ENCODE data around the gene PTPA. TPM values are rescaled to one million over a fixed set of nuclear protein-coding genes. Genes with fewer than 3 reads are reported as not detected.
"Not testable (repeated sequence)": the region's sequence is repeated elsewhere in the genome, so short reads cannot be mapped to it uniquely, and the experiment has no call there.

The PTPA gene
- polyA plus RNA-seq, 4 donors, result 50.8 to 113 (median 60.8) TPM

DNA sequence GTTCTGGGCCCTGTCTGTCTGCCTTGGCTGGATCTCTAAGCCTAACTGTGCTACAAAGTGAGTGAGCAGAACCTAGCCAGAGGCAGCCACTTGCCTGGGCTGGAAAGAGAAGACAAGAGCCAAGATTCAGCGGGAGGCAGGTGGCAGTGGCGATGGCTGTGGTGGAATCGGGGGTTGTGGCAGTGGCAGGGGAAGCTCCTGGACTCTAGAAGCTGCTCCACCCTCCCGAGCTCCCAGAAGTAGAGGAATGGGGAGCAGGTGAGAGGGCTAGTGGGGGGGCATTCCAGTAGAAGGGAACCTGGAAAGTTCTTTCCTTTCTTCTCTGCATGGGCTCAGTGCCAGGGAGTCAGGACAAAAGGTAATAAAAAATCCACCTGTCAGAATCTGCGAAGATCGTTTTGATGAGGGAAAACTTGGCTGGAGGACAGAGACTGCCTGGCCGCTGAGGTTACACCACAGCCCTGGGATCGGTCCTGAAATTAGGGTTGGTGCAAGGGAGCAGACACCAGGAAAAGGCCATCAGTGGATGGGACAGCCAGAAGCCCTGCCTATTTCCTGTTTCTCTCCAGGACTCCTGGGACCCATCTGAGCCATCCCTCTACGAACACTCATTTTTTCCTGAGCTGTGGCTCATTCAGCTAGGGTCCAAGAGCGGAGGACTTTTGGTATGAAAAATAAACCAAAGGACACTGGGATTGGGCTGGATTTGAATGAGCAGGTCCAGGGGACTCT is 2.2 kb upstream of the PTPA start:
- Histone ChIP-seq H3K4me3 (ENCODE audit: low read depth in 1 of 3, low read length in 3 of 3) (peak overlapping the region in 2 of 3 donors; percentile 5 to 76), H3K4me1 (ENCODE audit: control insufficient read depth in 3 of 3, insufficient read depth in 2 of 3, low read depth in 1 of 3, low read length in 2 of 3) (peaks cover 0 to 24% (median 0%) of the 10 kb centered on the region in 3 donors), H3K27me3 (ENCODE audit: control insufficient read depth in 3 of 3, insufficient read depth in 3 of 3, low read length in 3 of 3) (no peaks in the 10 kb centered on the region), H3K27ac (ENCODE audit: low read depth in 1 of 3, low read length in 2 of 3) (no peak overlapping the region), H3K9me3 (ENCODE audit: control insufficient read depth in 2 of 2, insufficient read depth in 1 of 2, low read depth in 1 of 2, low read length in 1 of 2) (no peaks in the 10 kb centered on the region), H3K36me3 (ENCODE audit: control insufficient read depth in 3 of 3, insufficient read depth in 2 of 3, low read depth in 1 of 3, low read length in 3 of 3) (peaks cover 0 to 41% (median 0%) of the 10 kb centered on the region in 3 donors)
- 19 to 65% (median 31%) methylated on average over 10 of the region's 10 CpGs for WGBS, 3 donors
- FAIRE-seq (no peak), DNase-seq (peak in 1 of 2 donors; percentile 62)

DNA sequence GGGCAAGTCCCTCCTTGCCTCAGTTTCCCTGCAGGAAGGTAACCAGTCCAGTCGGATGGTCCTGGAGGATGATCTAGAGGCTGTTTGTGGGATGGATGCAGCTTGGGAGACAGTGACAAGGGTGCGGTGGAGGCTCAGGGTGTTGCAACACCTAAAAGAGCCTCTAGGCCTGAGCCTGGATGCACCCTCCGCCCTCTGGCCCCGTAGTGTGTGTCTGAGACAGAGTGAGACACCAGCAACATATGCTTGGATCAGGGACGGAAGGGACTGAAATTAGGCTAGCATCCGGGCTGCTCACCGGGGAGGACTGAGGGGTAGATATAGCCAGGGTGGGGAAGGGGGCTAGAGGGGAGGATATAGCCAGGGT is 1.7 kb upstream of the PTPA start:
- WGBS, 3 donors, result 16 to 61% (median 33%) methylated on average over 7 of the region's 7 CpGs
- Histone ChIP-seq H3K4me3 (ENCODE audit: low read depth in 1 of 3, low read length in 3 of 3) (peak overlapping the region in 2 of 3 donors; percentile 5 to 76), H3K27me3 (ENCODE audit: control insufficient read depth in 3 of 3, insufficient read depth in 3 of 3, low read length in 3 of 3) (no peaks in the 10 kb centered on the region), H3K4me1 (ENCODE audit: control insufficient read depth in 3 of 3, insufficient read depth in 2 of 3, low read depth in 1 of 3, low read length in 2 of 3) (peaks cover 0 to 24% (median 2%) of the 10 kb centered on the region in 3 donors), H3K9me3 (ENCODE audit: control insufficient read depth in 2 of 2, insufficient read depth in 1 of 2, low read depth in 1 of 2, low read length in 1 of 2) (no peaks in the 10 kb centered on the region), H3K27ac (ENCODE audit: low read depth in 1 of 3, low read length in 2 of 3) (no peak overlapping the region), H3K36me3 (ENCODE audit: control insufficient read depth in 3 of 3, insufficient read depth in 2 of 3, low read depth in 1 of 3, low read length in 3 of 3) (peaks cover 0 to 39% (median 0%) of the 10 kb centered on the region in 3 donors)
- FAIRE-seq (no peak), DNase-seq (peak in 1 of 2 donors; percentile 46)

DNA sequence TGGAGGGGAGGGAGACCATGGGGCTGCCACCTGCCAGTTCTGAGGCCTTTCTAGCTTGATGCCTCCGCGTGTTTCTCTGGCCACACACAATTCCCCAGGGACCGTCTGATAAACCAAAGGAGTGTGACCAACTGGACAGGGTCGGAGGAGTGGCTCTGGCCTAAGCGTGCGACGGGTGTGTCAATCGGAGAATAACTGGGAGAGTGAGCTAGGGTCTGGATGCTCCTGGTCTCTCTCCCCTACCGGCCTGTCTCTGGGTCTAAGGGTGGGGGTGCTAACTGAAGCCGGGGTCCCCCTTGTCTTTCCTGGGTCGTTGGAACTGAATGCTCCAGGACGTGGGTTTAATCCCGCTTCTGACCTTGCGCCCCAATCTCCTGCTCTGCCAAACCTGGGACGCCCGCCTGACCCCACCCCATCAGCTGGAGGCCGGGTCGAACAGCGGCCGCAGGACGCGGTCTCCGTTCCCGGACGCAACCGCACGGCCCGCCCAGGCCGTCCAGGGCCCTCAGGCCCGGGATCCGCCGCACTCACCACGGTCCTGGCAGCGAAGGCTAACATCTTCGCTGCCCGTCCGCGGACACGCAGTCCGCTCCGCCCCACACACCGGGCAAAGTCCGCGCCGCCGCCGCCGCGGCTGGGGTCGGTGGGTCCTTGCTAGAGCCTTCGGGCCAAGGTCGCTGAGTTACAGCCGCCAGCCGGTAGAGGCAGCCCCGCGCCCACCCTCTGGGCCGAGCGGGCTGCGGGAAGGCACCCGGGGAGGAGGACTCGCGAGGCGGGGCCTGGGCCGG is 1.1 kb upstream of the PTPA start:
- no peaks in the 10 kb centered on the region for H3K27me3 ChIP-seq (ENCODE audit: control insufficient read depth in 3 of 3, insufficient read depth in 3 of 3, low read length in 3 of 3)
- 2 to 6% (median 3%) methylated on average over 56 to 64 of the region's 64 CpGs for WGBS, 3 donors
- H3K27ac ChIP-seq (ENCODE audit: low read depth in 1 of 3, low read length in 2 of 3), result peak overlapping the region; percentile 58 to 93 (median 71)
- H3K36me3 ChIP-seq (ENCODE audit: control insufficient read depth in 3 of 3, insufficient read depth in 2 of 3, low read depth in 1 of 3, low read length in 3 of 3), result peaks cover 0 to 39% (median 0%) of the 10 kb centered on the region in 3 donors
- no peaks in the 10 kb centered on the region for H3K9me3 ChIP-seq (ENCODE audit: control insufficient read depth in 2 of 2, insufficient read depth in 1 of 2, low read depth in 1 of 2, low read length in 1 of 2)
- H3K4me3 ChIP-seq (ENCODE audit: low read depth in 1 of 3, low read length in 3 of 3), result peak overlapping the region; percentile 67 to 76 (median 73)
- peaks cover 0 to 26% (median 2%) of the 10 kb centered on the region in 3 donors for H3K4me1 ChIP-seq (ENCODE audit: control insufficient read depth in 3 of 3, insufficient read depth in 2 of 3, low read depth in 1 of 3, low read length in 2 of 3)
- FAIRE-seq (no peak), DNase-seq (peak in 1 of 2 donors; percentile 33)

DNA sequence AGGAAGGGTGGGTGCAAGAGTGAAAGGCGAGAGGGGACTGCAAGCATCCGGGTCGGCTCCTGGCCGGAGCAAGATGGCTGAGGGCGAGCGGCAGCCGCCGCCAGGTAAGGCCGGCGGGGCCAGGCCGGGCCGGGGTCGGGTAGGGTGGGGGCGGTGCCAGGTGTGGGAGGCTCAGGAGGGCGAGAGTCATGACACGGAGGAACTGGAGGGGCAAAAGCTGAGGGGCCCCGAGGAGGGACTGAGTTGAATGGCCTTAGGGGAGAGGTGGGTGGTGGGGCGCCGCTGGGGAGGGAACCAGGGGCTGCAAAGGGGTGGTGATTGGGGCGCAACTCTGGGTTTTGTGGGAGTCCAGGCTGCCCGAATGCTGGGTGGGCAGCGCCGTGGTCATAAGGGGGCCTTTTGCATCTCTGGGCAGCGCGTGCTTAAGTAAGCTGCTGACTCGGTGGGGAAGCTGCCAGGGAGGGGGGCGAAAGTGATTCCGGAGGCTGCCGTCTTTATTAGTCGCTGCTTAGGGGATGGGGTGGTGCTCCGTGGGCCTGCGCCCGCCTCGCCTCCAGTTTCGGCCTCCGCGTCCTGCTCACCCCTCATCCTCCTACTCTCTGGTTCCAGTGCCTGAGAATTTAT is 425 bp downstream of the PTPA start:
- Histone ChIP-seq H3K27ac (ENCODE audit: low read depth in 1 of 3, low read length in 2 of 3) (peak overlapping the region; percentile 73 to 100 (median 98)), H3K27me3 (ENCODE audit: control insufficient read depth in 3 of 3, insufficient read depth in 3 of 3, low read length in 3 of 3) (no peaks in the 10 kb centered on the region), H3K36me3 (ENCODE audit: control insufficient read depth in 3 of 3, insufficient read depth in 2 of 3, low read depth in 1 of 3, low read length in 3 of 3) (peaks cover 0 to 25% (median 0%) of the 10 kb centered on the region in 3 donors), H3K4me1 (ENCODE audit: control insufficient read depth in 3 of 3, insufficient read depth in 2 of 3, low read depth in 1 of 3, low read length in 2 of 3) (peaks cover 0 to 25% (median 2%) of the 10 kb centered on the region in 3 donors), H3K4me3 (ENCODE audit: low read depth in 1 of 3, low read length in 3 of 3) (peak overlapping the region; percentile 84 to 95 (median 88)), H3K9me3 (ENCODE audit: control insufficient read depth in 2 of 2, insufficient read depth in 1 of 2, low read depth in 1 of 2, low read length in 1 of 2) (no peaks in the 10 kb centered on the region)
- 0 to 1% (median 1%) methylated on average over 32 to 37 of the region's 37 CpGs for WGBS, 3 donors
- DNase-seq (peak; percentile 26 to 62), FAIRE-seq (no peak)

DNA sequence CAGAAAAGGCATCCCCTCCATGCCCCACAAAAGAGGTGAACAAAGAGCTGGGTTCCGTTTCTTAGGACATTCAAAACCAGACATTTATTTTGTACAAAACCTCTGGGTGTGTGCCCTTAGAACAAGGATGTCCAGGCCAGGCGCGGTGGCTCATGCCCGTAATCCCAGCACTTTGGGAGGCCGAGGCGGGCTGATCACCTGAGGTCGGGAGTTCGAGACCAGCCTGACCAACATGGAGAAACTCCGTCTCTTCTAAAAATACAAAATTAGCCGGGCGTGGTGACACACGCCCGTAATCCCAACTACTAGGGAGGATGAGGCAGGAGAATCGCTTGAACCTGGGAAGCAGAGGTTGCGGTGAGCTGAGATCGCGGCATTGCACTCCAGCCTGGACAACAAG is 1.3 kb downstream of the PTPA start:
- H3K4me1 ChIP-seq (ENCODE audit: control insufficient read depth in 3 of 3, insufficient read depth in 2 of 3, low read depth in 1 of 3, low read length in 2 of 3), result peaks cover 0 to 22% (median 2%) of the 10 kb centered on the region in 3 donors
- WGBS, 3 donors, result 90 to 93% (median 91%) methylated on average over 17 of the region's 17 CpGs
- DNase-seq; H3K9me3 ChIP-seq (ENCODE audit: control insufficient read depth in 2 of 2, insufficient read depth in 1 of 2, low read depth in 1 of 2, low read length in 1 of 2); H3K27me3 ChIP-seq (ENCODE audit: control insufficient read depth in 3 of 3, insufficient read depth in 3 of 3, low read length in 3 of 3); H3K27ac ChIP-seq (ENCODE audit: low read depth in 1 of 3, low read length in 2 of 3); FAIRE-seq: not testable (repeated sequence)
- peak overlapping the region in 1 of 3 donors; percentile 95 for H3K4me3 ChIP-seq (ENCODE audit: low read depth in 1 of 3, low read length in 3 of 3)
- H3K36me3 ChIP-seq (ENCODE audit: control insufficient read depth in 3 of 3, insufficient read depth in 2 of 3, low read depth in 1 of 3, low read length in 3 of 3), result peaks cover 0 to 17% (median 0%) of the 10 kb centered on the region in 3 donors

DNA sequence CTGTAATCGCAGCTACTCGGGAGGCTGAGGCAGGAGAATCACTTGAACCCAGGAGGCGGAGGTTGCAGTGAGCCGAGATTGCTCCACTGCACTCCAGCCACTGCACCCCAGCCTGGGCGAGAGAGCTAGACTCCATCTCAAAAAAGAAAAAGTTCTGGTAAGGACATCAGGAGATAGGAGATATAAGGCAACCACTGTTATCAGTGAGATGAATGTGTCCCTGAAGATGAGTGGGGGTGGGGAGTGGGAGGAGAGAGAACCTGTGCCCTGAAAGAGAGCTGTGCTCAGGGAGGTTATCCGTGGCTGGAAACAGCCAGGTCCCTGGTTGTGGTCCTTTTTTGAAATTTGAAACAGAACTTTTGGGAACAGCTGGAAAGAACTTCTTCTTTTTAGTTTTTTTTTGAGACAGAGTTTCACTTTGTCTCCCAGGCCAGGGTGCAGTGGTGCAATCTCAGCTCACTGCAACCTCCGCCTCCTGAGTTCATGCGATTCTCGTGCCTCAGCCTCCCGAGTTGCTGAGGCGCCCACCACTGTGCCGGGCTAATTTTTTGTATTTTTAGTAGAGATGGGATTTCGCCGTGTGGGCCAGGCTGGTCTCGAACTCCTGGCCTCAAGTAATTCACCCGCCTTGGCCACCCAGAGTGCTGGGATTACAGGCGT is 2.6 kb downstream of the PTPA start:
- WGBS, 3 donors, result 82 to 89% (median 88%) methylated on average over 17 of the region's 17 CpGs
- Histone ChIP-seq H3K9me3 (ENCODE audit: control insufficient read depth in 2 of 2, insufficient read depth in 1 of 2, low read depth in 1 of 2, low read length in 1 of 2) (no peaks in the 10 kb centered on the region), H3K36me3 (ENCODE audit: control insufficient read depth in 3 of 3, insufficient read depth in 2 of 3, low read depth in 1 of 3, low read length in 3 of 3) (peaks cover 0 to 5% (median 0%) of the 10 kb centered on the region in 3 donors), H3K4me3 (ENCODE audit: low read depth in 1 of 3, low read length in 3 of 3) (no peak overlapping the region), H3K27me3 (ENCODE audit: control insufficient read depth in 3 of 3, insufficient read depth in 3 of 3, low read length in 3 of 3) (no peaks in the 10 kb centered on the region), H3K27ac (ENCODE audit: low read depth in 1 of 3, low read length in 2 of 3) (no peak overlapping the region), H3K4me1 (ENCODE audit: control insufficient read depth in 3 of 3, insufficient read depth in 2 of 3, low read depth in 1 of 3, low read length in 2 of 3) (peaks cover 0 to 16% (median 2%) of the 10 kb centered on the region in 3 donors)
- DNase-seq, result no peak
- FAIRE-seq, result no peak

DNA sequence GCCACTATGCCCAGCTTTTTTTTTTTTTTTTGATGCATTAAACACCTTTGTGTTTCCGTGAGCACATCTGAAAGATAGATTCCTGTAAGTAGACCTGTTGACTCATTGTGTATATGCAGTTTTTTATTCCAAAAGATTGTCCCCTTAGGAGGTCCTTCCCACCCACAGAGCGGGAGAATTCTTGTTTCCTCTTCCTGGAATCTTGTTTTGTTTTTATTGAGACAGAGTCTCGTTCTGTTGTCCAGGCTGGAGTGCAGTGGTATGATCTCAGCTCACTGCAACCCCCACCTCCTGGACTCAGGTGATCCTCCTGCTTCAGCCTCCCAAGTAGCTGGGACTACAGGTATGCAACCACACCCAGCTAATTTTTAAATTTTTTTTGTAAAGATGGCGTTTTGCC is 7.6 kb downstream of the PTPA start:
- Histone ChIP-seq H3K4me1 (ENCODE audit: control insufficient read depth in 3 of 3, insufficient read depth in 2 of 3, low read depth in 1 of 3, low read length in 2 of 3) (peaks cover 0 to 2% (median 2%) of the 10 kb centered on the region in 3 donors), H3K9me3 (ENCODE audit: control insufficient read depth in 2 of 2, insufficient read depth in 1 of 2, low read depth in 1 of 2, low read length in 1 of 2) (no peaks in the 10 kb centered on the region), H3K27me3 (ENCODE audit: control insufficient read depth in 3 of 3, insufficient read depth in 3 of 3, low read length in 3 of 3) (no peaks in the 10 kb centered on the region), H3K4me3 (ENCODE audit: low read depth in 1 of 3, low read length in 3 of 3) (no peak overlapping the region), H3K27ac (ENCODE audit: low read depth in 1 of 3, low read length in 2 of 3) (no peak overlapping the region), H3K36me3 (ENCODE audit: control insufficient read depth in 3 of 3, insufficient read depth in 2 of 3, low read depth in 1 of 3, low read length in 3 of 3) (peaks cover 2 to 41% (median 8%) of the 10 kb centered on the region in 3 donors)
- WGBS, 3 donors, result 79 to 85% (median 83%) methylated on average over 4 of the region's 4 CpGs
- FAIRE-seq, result no peak
- no peak for DNase-seq

DNA sequence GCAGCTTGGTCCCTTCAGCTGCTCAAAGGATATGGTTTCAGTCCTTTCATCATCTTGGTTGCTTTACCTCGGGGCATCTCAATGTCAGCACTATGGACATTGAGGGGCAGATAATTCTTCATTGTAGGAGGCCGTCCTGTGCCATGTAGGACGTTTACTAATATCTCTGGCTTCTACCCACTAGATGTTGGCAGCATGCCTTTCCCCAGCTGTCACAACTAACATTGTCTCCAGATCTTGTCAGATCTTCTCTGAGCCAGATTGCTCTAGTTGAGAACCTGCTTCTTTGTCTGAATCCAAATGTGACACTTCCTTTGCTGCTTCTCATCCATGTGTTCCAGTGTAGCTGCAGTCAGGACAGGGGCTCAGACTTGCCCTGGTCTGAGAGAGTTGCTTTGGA is 10.3 kb downstream of the PTPA start:
- Histone ChIP-seq H3K27ac (ENCODE audit: low read depth in 1 of 3, low read length in 2 of 3) (no peak overlapping the region), H3K9me3 (ENCODE audit: control insufficient read depth in 2 of 2, insufficient read depth in 1 of 2, low read depth in 1 of 2, low read length in 1 of 2) (no peaks in the 10 kb centered on the region), H3K4me3 (ENCODE audit: low read depth in 1 of 3, low read length in 3 of 3) (no peak overlapping the region), H3K4me1 (ENCODE audit: control insufficient read depth in 3 of 3, insufficient read depth in 2 of 3, low read depth in 1 of 3, low read length in 2 of 3) (peaks cover 0 to 4% (median 0%) of the 10 kb centered on the region in 3 donors), H3K27me3 (ENCODE audit: control insufficient read depth in 3 of 3, insufficient read depth in 3 of 3, low read length in 3 of 3) (no peaks in the 10 kb centered on the region), H3K36me3 (ENCODE audit: control insufficient read depth in 3 of 3, insufficient read depth in 2 of 3, low read depth in 1 of 3, low read length in 3 of 3) (peaks cover 2 to 64% (median 8%) of the 10 kb centered on the region in 3 donors)
- FAIRE-seq, result no peak
- WGBS, 3 donors, result 59 to 83% (median 74%) methylated on average over 3 of the region's 3 CpGs
- DNase-seq, result no peak

Data from small intestine (tissue), 7 donors.